ENCODE measurements around the gene POLD3.

Gene POLD3

DNA sequence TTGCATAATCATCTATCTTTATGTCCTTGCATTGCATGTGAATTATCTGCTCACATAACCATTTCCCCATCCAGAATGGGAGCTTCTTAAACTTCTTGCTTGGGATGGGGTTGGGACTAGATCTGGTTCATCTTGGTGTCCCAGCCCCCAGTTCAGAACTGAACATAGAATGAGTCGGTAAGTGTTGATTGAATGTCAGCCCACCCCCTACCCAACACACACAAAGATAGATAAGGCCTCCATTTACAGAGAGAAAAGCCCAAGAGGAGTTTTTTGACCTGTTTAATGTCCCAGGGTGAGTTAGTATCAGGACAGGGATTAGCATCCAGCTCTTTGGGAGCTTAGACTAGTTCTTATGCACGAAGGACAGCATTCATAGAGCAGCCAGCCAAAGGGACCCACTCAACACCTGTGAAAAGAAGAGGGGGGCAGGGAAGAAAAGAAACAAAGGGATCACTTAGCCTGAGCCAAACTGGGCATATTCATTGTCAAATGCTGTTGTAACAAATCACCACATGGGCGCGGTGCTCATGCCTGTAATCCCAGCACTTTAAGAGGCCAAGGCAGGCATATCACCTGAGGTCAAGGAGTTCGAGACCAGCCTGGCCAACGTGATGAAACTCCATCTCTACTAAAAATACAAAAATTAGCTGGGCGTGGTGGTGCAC lies 81.4 kb downstream of the POLD3 start:
- DNase-seq (ENCODE audit: low read depth): no peak

DNA sequence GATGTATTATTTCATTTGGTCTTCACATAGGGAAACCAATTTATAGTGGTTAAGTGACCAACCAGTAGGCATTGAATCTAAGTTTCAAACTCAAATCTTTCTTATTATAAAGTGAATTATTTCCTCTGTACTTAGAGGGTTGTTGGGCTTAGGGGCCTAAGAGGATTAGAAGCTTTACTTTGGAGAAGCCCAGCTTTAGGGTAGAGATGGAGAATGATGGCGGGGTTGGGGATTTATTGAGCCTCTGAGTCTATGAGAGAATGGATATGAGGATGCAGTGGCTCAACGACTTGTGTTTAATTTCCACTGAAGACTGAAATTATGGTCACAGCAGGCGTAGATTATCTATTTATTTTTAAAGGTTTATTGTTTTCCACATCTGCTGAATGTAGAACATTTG lies 83.4 kb downstream of the POLD3 start:
- no peak for DNase-seq (ENCODE audit: low read depth)

DNA sequence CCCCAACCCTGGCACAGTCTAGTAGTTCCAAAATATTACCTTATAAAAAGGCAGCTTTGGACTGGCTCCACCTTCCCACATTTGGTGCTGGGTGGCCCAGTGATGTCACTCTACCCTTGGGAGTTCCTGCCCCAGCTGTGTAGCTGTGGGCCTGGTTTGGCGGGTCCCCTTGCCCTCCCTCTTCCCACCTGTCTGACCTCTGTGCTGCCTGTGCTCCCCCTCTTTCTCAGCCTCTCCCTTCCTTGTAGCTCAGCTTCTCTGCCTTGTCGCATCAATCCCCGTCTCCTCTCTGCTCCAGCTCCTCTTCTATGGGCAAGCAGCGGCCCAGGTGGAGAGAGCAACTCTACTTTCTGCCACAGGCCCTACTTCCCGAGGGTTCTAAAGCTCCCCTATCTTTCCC lies 84.2 kb downstream of the POLD3 start:
- no peak for DNase-seq (ENCODE audit: low read depth)

DNA sequence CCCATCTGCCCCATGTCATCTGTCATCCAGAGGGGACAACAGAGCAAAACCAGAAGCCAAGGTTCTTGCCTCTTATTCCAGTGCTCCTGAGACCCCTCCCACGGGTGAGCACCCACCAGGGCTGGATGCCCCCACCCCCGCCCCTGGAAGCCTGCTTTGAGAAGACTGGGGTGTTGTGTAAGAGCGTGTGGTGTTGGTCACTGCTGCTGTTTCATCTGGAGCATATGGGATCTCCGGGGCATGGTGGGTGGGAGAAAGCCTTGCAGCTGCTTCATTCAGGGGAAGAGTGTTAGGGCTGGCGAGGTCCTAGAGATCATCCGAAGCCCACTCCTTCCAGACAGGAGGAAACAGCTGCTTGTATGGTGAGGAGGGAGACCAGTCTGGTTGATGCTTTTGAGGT lies 84.7 kb downstream of the POLD3 start:
- DNase-seq (ENCODE audit: low read depth): no peak

DNA sequence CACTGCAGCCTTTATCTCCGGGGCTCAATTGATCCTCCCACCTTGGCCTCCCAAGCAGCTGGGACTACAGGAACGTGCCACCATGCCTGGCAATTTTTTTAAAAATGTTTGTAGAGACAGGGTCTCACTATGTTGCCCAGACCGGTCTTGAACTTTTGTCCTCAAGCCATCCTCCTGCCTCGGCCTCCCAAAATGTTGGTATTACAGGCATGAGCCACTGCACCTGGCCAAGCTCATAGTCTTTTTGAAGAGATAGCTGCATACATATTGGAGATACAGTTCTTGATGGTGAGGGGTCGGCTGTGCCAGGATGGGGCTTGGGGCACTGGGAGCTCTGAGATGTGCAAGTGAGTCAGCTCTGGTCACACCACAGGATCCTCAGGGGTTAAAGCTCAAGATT lies 85.7 kb downstream of the POLD3 start:
- DNase-seq (ENCODE audit: low read depth): no peak

DNA sequence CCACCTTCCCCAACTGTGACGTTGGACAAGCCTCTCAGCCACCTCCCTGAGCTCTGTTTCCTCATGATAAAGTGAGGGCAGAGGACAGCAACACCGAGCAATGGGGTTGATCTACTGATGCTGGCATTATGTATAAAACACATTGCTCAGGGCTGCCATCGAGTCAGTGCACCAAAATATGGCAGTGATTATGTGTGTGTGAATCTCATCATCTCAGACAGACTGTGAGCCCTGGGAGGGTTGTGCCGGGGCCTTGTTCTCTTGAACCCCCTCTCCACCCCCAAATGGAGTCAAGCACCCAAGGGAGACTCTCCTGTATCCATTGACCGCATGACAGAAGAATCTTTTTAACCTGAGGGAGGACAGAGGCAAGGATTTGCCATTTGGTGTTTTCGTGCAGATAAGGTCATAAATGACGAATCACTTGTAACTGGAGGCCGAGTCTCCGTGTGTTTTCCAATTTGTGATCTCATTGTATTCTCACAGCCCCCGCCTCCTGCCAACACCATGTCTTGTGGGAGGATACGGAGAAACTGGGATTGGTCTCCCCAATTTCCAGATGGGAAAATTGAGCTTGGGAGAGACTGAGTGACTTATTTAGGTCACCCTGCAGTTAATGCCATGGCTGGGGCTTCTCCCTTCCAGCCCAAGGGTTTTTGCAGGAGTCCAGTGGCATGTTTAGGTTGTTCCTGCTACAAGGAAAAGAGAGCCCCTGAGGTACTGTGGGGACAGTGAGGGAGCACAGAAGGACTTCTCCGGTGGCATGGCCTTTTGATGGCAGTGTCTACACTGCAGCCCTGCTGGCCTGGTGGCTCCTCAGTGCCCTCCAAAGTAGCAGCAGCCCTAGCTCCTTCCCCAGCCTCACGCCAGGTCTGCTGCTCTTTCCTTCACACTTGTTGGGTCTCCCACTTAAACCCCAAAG lies 86.5 kb downstream of the POLD3 start:
- no peak for DNase-seq (ENCODE audit: low read depth)

DNA sequence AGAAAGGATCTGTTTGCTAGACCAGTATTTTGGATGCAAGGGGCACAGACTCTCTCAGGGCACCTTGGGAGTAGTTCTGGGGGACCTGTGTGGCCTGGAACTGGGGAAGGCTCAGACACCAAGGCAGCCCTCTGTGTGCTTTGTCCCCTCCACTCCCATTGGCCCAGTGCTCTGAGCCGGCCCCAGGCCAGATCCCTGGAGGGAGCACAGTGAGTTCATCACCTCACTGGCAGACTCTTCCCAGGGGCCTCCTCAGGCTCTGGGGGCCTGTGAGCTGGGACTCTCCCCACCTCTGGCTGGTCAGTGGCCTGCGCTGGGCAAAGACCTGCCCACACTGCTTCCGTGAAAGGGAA lies 87.1 kb downstream of the POLD3 start:
- no peak for DNase-seq (ENCODE audit: low read depth)

DNA sequence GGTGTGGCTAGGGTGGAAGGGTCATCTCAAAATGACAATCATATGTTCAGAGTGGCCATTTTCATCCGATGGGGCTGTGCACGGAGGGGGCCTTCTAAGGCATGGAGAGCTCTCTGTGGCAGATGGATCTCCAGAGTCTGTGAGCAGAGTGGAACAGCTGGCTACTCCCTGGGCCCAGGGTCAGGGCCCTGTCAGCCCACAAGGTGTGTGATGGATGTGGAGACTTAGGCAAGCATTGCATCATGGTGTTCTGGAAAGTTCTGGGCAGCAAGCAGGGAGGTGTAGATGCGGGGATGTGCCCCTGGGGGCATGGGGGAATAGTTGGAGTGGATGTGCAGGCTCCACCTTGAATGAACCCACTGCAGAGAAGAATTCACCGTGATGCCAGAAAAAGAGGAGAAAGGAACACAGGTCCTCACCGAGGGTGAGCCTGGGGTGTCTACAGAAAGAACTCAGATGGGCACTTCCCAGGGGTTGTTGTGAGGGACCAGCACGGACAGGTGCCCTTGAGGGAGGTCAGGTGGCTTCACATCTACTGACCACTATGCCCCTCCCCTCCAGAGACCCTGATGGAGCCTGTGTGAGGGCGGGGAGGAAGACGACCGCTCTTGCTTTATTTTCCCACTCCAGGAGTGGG lies 87.8 kb downstream of the POLD3 start:
- DNase-seq (ENCODE audit: low read depth): no peak

DNA sequence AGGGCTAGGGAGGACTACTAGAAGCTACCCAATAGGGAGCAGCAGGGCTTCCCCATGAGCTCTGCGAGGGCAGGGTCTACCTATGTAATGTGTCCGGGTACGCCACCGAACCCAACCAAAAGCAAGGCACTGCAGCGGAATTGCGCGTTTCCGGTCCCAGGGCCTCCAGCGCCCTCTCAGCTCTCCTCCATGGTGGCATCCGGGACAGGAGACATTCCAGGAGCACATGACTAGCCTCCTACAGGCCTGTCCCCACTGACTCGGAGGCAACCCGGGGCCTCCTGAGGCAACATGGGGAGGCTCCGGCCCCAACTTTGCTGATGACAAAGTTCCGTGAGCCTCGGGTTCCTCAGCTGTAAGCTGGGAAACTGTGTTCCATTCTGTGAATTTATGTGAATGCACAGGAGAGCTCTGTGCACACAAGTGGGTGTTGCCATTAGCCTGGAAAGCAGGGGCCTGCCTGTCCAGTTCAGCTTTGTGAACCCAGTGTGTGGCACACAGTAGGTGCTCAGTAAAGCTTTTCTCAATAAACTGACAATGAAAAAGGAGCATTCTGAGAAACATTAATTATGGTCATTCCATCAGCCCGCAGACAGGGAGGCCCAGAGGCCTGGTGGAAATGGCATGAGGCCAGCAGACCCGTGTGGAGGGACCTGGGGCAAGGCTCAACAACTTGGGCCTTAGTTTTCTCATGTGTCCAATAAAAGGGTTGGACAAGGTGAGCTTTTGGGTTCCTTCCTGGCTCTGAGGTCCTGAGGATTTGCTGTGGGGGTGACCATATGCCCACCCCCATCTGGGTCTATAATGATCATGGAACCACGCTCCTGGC lies 88.5 kb downstream of the POLD3 start:
- no peak for DNase-seq (ENCODE audit: low read depth)

DNA sequence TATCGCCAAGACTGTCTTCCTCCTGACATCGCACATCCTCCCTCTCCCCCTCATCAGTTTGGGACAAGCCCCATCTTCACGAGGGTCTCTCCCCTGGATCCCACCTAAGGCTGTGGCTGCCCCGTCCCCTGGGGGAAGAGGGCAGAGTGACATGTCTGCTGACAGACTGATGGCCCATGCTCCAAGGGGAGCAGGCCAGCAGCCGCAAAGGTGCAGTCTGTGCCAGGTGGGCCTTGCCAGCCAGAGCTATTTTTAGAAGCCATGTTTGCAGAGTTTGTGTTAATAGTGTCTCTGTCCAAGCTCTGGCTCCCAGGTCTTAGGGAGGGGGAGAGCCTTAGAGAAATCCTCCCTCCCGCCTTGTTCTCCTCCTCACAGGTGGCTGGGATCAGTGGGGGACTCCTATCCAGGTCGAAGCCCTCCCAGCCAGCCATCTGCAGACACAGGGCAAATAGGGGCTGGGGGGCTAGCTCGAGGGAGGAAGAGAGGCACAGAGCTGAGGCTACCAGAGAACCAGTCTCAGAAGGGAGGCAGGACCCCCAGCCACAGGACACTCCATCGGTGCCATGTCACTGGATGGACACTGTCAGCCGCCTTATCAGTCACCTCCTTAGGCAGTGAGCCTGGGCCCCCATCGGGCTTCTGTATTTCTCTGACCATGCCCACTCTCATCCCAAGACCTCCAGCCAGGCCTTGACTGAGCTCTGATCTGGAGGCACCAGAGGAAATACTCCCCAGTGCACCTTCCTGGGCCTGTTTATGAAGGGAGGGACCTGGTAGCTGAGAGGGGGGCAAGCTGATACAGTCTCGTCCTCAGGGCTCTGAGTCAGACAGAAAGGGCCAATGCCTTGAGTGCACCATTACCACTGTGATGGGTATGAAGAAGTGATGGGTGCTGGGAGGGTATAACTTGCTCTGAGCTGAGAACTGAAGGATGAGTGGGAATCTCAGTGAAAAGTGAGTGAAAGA lies 89.6 kb downstream of the POLD3 start:
- no peak for DNase-seq (ENCODE audit: low read depth)

DNA sequence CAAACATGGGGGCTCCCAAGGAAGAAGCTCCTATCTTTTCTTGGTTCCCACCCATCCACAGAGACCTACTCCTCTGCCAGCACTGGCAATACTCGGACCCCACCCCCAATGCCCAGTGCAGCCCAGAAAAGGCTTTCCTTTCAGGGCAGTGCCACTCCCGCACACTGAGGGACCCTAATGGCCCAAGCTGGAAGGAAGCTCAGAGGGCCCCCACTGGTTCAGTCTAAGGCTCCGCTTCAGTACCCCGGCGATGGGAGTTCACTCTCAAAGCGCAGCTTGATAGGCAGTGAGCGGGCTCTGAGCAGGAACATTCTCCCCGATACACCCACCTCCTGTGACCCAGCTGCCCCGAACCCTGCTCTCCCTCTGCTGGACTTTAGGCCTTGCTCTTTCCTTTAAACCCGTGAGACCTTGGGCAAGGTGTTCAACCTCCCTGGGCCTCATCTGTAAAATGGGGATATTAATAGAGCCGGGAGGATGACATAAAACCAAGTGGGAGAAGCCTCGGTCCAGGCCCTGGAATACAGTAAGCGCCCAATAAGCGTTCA lies 90.4 kb downstream of the POLD3 start:
- DNase-seq (ENCODE audit: low read depth): no peak

DNA sequence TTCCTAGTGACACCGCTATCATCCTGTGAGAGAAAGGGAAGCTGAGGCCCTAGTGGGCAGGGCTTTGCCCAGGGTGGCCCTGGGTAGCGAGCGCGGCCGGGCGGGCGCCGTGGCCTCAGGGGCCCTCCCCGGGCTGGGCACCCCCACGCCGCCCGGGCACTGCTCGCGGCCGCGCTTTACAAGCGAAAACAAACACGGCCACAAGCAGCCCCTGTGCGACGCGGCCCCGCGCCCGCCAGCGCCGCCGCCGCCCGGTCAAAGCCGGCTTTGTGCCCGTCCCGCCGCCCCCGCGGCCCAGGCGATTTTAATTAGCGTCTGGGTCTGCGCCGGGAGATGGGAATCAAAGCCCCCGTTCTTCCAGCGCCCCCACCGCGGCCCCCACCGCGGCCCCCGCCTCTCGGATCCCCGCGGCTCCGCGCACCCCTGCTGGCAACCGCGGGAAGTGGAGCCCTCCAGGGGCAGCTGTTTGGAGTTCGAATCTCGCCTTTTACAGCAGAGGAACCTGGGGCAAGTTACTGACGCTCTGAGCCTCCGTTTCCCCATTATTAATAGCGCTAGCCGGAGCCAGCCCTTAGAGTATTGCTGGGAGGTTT lies 91.0 kb downstream of the POLD3 start:
- DNase-seq (ENCODE audit: low read depth): no peak

DNA sequence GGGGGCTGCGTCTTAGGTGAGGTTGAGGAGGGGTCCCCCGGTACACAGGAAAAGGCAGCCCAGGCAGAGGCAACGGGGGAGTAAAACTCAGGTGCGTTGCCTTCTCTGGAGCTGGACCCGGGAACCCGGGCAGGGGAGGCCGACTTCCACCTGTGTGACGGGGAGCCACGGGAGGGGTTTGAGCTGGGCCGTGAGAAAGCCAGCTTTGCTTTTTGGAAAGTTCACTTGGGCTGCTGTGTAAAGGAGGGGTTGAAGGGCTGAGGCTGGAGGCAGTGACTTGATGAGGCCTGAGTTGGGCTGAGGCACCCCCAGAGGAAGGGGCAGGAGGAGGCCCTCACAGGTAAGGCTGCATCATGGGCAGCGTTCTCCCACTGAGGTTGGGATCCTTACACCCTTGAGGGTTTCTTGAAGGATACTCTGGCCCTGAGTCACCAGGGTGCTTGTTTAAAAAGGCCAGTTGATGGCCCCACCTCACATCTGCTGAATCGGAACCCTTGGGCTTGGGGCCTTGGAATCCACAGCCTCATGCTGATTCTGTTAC lies 91.6 kb downstream of the POLD3 start:
- no peak for DNase-seq (ENCODE audit: low read depth)

DNA sequence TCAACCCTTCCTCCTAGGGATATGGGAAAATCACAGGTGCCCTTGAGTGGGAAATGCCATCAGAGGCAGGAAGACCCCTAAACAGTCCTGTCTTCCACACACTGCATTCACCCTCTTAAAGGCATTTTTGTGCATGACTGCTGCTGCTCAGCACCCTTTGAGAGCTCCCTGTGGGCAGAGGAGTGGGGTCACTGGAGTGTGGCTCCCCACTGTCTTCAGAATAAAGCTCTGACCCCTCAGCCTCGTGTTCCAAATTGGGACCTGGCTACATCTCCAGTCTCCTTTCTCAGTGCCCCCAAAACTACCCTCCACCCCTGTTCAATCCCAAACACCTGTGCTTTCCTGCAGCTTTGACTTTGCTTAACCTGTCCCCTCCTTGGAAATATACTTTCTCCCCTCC lies 92.3 kb downstream of the POLD3 start:
- DNase-seq (ENCODE audit: low read depth): no peak

DNA sequence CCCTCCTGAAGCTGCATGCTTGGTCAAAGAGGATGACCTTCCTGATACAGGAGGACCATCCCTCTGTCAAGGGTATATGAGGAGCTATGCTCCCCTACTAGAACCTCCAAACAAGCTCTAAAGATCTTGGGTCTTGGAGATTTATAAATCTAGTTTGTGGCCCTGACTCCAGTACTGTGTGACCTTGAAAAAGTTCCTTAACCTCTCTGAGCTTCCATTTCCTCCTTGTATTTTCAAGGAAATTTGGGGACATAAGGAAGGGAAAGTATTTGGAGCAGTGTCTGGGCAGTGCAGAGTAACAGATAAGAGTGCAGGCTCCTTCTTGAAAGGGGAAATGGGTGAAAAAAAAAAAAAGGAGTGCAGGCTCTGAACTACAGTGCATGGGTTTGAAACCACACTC lies 93.0 kb downstream of the POLD3 start:
- DNase-seq (ENCODE audit: low read depth): no peak

DNA sequence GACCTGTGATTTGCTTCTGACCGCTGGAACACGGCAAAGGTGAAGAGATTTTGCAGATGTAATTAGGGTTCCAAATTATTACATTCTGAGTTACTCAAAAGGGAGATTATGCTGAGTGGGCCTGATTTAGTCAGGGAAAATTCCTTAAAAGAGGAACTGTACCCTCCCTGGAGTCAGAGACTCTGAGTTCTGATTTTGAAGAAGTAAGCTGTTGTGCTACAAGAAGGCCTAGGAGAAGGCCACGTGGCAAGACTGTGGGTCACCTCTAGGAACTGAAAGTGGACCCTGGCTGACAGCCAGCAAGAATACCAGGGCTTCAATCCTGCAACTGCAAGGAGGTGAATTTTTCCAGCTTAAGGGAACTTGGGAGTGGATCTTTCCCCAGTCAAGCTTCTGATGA lies 93.5 kb downstream of the POLD3 start:
- no peak for DNase-seq (ENCODE audit: low read depth)

DNA sequence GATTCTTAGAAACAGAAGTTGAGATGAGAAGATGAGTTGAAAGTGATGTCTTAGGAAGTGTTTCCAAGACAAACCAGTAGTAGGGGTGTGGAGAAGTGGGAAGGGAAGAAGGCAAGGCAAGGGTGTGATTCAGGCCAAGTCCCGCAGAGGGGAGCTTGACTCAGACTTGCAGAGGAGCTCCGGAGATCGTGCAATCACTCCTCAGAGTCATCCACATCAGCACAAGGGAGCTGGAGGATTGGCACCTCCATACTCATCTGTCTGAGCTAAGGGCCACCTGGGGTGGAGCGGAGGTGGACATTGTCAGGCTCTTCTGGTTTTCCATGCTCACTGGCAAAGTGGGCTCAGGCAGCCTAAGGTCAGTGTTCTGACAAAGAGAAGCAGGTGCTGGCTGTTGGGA lies 94.4 kb downstream of the POLD3 start:
- no peak for DNase-seq (ENCODE audit: low read depth)

DNA sequence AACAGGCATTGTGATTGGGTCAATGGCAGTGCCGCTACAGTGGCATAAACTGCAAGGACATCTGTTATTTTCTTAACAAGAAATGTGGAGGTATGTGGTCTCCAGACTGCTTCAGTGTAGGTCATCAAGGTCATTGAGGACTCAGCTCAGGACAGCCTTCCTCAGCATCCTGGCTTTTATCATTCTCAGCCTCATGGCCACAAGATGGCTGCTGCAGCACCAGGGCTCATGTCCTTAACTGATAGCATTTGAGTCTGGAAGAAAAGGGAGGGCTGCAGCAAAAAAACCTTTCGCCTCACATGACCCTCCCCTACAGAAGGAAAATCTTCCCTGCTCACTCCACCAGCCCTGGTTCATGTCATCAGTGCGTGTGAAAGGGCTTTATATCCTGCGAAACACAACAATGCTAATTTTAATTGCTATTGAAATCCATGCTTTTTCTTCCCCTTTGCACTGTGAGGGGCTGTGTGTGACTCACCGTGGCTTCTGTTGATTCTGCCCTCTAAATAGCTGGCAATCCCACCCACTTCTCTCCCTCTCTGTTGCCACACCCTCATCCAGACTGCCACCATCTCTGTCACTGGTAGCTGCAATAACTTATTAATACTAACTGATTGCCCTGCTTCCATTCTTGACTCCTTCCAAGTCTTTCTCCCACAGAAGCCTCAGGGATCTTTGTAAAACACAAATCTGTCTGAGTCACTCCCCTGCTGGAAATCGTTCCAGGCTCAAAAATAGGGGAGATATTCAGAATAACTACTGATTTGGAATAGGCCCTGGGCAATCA lies 95.0 kb downstream of the POLD3 start:
- no peak for DNase-seq (ENCODE audit: low read depth)

DNA sequence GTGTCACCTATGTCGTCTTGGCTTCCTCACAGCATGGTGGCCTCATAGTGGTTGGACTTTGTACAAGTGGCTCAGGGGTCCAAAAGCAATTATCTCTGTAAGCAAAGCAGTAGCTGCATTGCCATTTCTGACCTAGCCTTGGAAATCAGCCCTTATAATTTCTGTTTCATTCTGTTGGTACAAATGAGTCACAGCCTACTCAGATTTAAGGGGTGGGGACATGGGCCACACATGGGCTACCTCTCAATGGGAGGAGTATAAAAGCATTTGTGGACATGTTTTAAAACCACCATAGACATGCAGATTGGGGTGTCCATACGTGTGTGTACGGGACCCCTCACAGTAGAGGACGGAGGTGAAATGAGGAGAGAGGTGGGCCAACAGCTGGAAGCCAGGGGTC lies 97.3 kb downstream of the POLD3 start:
- no peak for DNase-seq (ENCODE audit: low read depth)
